Stimulated activated CD4-positive, alpha-beta T cell treated with anti-CD3 and anti-CD28 coated beads, TNF-alpha, amount 100 ng/mL, for 4 hours (primary cell): ENCODE measurements around the gene IZUMO4.

ENCODE experiments used
- DNase-seq, 3 experiments: peaks; one replicate each; pipeline ENCODE4 v3.0.0-alpha.2; 2020; ENCODE audit warnings: low read depth in 3 of 3

IZUMO4 gene

DNA sequence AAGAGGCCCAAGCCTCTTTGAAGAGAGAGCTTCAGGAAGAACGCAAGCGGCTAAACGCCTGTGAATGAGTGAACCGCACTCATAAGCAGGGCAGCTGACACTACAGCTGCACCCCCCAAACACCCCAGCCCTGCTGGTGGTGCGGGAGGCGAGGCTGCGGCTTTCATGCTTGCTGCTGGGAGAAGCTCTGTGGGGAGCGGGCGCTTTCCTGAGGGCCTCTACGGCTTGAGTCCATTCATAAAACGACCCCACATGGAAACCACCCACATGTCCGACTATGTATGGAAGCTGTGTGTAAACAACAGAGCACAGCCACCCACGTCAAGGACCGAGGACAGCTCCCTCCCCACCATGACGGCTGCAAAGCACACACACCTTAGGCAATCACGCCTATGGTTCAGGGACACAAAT, 49.1 kb downstream of the IZUMO4 start:
- DNase-seq = no peak

DNA sequence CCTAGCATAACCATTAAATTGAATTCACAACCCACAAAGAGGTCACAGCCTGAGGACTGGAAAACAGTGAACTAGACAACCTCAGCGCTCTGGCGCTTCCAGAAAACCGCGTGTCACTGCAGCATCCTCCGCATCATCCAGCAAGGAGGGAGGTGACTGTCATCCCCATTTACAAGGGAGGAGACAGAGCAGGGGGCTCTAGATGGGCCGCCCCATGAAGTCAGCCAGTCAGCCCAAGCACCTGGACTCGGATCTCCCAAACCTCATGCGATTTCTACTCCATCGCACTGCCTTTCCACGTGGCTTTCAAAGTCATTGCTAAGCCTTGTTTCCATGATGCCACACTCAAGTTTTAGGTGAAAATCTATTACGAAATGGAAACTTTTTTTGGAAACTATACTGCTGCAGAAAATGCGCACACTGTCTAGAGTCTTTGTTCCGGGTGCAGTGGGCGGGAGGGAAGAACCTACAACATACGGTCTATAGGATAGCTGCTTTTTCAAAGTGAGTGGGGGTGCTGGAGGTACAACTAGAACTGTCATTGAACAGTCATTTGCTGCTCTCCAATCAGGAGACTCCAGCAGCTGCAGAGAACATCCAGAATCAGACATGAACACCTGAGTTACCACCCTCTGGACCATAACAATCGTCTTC, 51.9 kb downstream of the IZUMO4 start:
- DNase-seq = no peak
